Spinal cord (tissue), 10 donors: ENCODE results near the gene HLF. TPM values are rescaled to one million over a fixed set of nuclear protein-coding genes. Genes with fewer than 3 reads are reported as not detected.

Experiments
- DNase-seq, 6 donors: peaks; one replicate each; pipeline versions ENCODE4 v3.0.0 to v3.0.0-alpha.2; 2013 to 2015; ENCODE audit warnings: low spot score in 6 of 6, low read depth in 4 of 6
- H3K27ac ChIP-seq: one replicate; pipeline ENCODE4 v1.5.1; 2013; ENCODE audit warnings: low read depth, low read length, control low read depth
- H3K27me3 ChIP-seq: one replicate; pipeline ENCODE4 v1.6.1; 2013; ENCODE audit warnings: low read length; ENCODE audit not compliant: control insufficient read depth, insufficient read depth
- H3K36me3 ChIP-seq: one replicate; pipeline ENCODE4 v1.6.1; 2013; ENCODE audit warnings: low read length; ENCODE audit not compliant: control insufficient read depth, insufficient read depth
- H3K4me1 ChIP-seq: one replicate; pipeline ENCODE4 v1.6.1; 2013; ENCODE audit warnings: low read length; ENCODE audit not compliant: control insufficient read depth, insufficient read depth
- H3K4me3 ChIP-seq: one replicate; pipeline ENCODE4 v1.5.1; 2013; ENCODE audit warnings: low read depth, low read length, control low read depth
- H3K9me3 ChIP-seq: one replicate; pipeline ENCODE4 v1.6.1; 2013; ENCODE audit warnings: low read length; ENCODE audit not compliant: control insufficient read depth, insufficient read depth
- WGBS: methylation state at CpG from one replicate; pipeline ENCODE4 v1.1.5; 2013; ENCODE audit warnings: missing lambda C conversion rate; ENCODE audit not compliant: insufficient coverage; 5-methylcytosine and 5-hydroxymethylcytosine counted together
- polyA plus RNA-seq, 2 donors: library from polyadenylated mRNA; unstranded; fragments of 120-200 nt; gene quantifications; one replicate each; pipeline ENCODE4 v1.2.1, GENCODE V29; 2013; ENCODE audit not compliant: insufficient read length in 2 of 2
- total RNA-seq, 2 donors: library from RNA; depleted of rRNA in 1 of 2; stranded (reverse); fragments of 120-200 nt in 1 of 2; fragments of >200 nt in 1 of 2; gene quantifications; one replicate each; pipeline versions ENCODE4 v1.2.3 to v1.2.4, GENCODE V29; 2013 to 2014
- donor health status: healthy.

Gene HLF
- total and polyA plus RNA-seq, 4 donors, result 8.1 to 127 (median 31.6) TPM

GRCh38 chr17:55296699-55297098 is 31.9 kb downstream of the HLF start:
- H3K27ac ChIP-seq, result no peak overlapping the region
- 100% methylated on average over 1 of the region's 1 CpG for WGBS
- H3K4me3 ChIP-seq, result no peak overlapping the region
- no peaks in the 10 kb centered on the region for H3K36me3 ChIP-seq
- no peak for DNase-seq
- H3K9me3 ChIP-seq, result no peaks in the 10 kb centered on the region
- peaks cover 4% of the 10 kb centered on the region for H3K4me1 ChIP-seq
- no peaks in the 10 kb centered on the region for H3K27me3 ChIP-seq

DNA sequence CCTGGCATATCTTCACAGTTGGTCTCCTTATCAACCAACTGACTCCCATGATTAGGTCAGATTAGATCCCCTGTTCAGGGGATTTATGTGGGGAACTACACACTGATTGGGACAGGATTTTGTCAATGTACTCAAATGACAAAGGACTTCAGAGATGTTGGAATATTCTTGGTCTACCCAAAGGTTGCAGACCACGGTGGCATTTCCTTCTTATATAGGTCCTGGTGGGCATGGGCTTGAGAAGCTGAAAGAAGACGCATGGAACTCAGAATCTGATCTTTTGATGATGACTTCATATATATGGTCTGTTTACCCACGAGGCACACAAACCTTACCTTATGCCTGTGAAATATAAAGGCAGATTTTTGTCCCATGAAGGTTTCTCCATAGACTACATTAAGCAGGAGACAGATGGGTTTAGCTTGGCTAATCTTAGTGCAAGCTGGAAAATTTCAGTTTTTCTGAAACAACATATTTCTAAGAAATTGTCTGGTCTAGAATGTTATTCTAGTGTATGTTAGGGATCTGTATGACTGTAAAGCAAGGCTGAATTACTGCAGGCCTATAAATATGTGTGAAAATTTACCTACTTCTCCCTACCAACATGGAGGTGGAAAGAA is 33.5 kb downstream of the HLF start:
- H3K4me1 ChIP-seq, result peaks cover 4% of the 10 kb centered on the region
- H3K27me3 ChIP-seq, result no peaks in the 10 kb centered on the region
- no peak overlapping the region for H3K4me3 ChIP-seq
- 100% methylated on average over 1 of the region's 3 CpGs for WGBS
- no peaks in the 10 kb centered on the region for H3K36me3 ChIP-seq
- H3K27ac ChIP-seq, result no peak overlapping the region
- peak in 1 of 6 donors; percentile 69 for DNase-seq
- no peaks in the 10 kb centered on the region for H3K9me3 ChIP-seq

DNA sequence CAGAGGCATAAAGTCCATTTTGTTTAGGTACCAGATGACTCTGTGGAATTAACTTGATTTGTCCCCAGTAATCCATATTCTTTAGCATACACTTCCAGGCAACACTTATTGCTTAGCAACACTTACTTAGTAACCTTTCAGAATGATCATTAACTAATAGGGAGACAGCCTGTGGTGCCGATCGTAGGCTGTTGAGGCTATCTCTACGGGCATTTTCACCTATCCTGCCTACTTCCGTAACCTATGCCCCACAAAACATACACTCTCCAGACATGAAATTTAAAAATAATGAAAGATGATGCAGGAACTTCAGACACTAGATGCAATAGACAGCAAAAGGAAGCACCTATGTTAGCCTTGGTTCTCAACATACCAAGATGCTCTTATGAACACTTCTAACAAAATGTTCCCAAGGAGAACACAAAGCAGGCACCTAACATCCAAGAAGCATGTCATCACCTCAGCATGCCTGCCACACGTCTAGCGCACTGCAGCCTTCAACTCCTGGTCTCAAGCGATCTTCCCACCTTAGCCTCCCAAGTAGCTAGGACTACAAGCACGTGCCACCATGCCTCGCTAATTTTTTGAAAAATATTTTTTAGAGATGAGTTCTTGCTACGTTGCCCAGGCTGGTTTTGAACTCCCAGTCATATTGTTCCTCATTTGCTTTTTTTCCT is 34.5 kb downstream of the HLF start:
- 85% methylated on average over 3 of the region's 10 CpGs for WGBS
- H3K4me1 ChIP-seq, result peaks cover 4% of the 10 kb centered on the region

DNA sequence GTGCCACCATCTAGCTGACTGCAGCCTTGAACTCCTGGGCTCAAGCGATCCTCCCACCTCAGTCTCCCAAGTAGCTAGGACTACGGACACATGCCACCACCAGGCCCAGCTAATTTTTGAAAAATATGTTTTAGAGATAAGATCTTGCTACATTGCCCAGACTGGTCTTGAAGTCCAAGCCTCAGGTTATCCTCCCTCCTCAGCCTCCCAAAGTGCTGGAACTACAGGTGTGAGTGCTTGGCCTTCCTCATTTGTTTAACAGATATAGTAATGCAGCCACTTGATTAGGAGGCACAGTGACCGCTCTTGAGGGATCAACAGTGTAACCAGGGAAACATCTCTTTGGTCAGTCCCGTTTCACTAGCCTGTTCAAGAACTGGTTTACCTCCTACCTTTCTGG is 35.1 kb downstream of the HLF start:
- no peak overlapping the region for H3K4me3 ChIP-seq
- peaks cover 4% of the 10 kb centered on the region for H3K4me1 ChIP-seq
- WGBS, result 82% methylated on average over 2 of the region's 4 CpGs
- DNase-seq, result no peak
- no peaks in the 10 kb centered on the region for H3K9me3 ChIP-seq
- no peaks in the 10 kb centered on the region for H3K36me3 ChIP-seq
- H3K27me3 ChIP-seq, result no peaks in the 10 kb centered on the region
- no peak overlapping the region for H3K27ac ChIP-seq

More for the DNA sequence above, 34.5 kb downstream of the HLF start:
- Histone ChIP-seq H3K4me3 (no peak overlapping the region), H3K27me3 (no peaks in the 10 kb centered on the region), H3K27ac (no peak overlapping the region), H3K9me3 (no peaks in the 10 kb centered on the region), H3K36me3 (no peaks in the 10 kb centered on the region)
- peak in 1 of 6 donors; percentile 35 for DNase-seq

- H3K9me3 ChIP-seq, result no peaks in the 10 kb centered on the region
- peaks cover 7% of the 10 kb centered on the region for H3K4me1 ChIP-seq
- no peak overlapping the region for H3K27ac ChIP-seq
- H3K36me3 ChIP-seq, result no peaks in the 10 kb centered on the region
- H3K4me3 ChIP-seq, result no peak overlapping the region
- DNase-seq, result no peak
- H3K27me3 ChIP-seq, result no peaks in the 10 kb centered on the region
- WGBS, result 94% methylated on average over 6 of the region's 6 CpGs
These were observed 35.9 kb downstream of the HLF start for GRCh38 chr17:55300479-55301290.

DNA sequence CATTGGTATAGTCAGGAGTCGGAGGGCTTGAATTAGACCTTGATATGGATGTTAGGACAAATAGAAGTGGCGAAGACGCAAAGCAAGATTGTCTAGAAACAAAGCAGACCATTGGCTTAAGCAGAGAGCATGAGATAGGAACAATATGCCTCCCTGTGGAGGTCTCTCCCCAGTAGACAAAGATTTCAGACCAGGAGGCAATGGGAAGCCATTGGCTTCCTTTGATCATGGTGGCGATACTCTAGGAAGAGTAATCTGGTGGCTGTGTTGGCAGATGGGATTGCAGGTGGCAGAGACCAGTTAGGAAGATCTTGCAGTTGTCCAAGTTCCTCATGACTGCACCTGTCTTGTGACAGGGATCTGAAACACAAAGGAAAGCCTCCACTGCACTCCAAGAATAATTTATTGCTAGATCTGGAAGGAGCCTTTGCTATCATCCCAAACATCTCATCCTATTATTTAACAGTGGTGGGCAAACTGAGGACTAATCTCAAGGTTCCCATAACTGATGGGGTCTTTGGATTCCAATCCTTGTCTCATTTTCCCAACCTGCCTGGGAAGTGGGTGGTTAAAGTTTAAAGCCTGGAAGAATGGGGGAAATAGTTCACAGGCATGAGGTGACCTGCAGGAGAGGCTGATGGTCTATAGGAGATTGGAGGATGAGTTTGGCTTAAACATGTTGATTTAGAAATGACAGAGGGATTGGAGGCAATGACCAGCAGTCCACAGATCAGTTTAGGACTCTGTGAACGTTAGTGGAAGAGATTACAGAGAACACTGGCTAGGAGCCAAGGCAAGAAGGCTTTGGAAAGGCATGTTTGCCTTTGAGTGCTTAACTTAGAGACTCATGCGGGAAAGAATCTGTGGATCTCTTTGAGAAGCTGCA is 37.0 kb downstream of the HLF start:
- 78% methylated on average over 5 of the region's 6 CpGs for WGBS
- H3K27ac ChIP-seq, result no peak overlapping the region

DNA sequence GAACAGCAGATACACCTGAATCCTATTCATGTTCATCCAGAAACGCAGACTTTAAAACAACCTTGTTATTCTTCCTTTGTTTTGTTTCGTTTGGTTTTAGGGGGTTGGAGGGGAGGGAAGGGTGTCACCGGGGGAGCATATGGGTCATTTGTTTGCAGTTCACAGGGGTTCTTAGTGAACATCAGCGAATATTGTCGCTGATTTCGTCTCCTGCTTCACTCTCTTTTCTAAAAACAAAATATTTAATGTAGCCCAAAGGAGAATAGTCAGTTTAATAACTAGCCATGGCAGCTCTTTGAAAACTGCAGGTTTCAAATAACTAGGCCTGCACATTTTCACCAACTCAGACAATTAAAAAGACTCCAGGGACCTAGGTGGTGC is 37.6 kb downstream of the HLF start:
- Histone ChIP-seq H3K9me3 (no peaks in the 10 kb centered on the region), H3K4me1 (peaks cover 7% of the 10 kb centered on the region), H3K4me3 (no peak overlapping the region), H3K27ac (no peak overlapping the region), H3K27me3 (no peaks in the 10 kb centered on the region), H3K36me3 (no peaks in the 10 kb centered on the region)
- no CpG with 5 or more reads among the region's 6 CpGs for WGBS
- no peak for DNase-seq

More for the DNA sequence above, 37.0 kb downstream of the HLF start:
- DNase-seq, result peak in 2 of 6 donors; percentile 25 to 37
- H3K36me3 ChIP-seq, result no peaks in the 10 kb centered on the region
- H3K4me1 ChIP-seq, result peaks cover 7% of the 10 kb centered on the region
- no peaks in the 10 kb centered on the region for H3K9me3 ChIP-seq
- no peaks in the 10 kb centered on the region for H3K27me3 ChIP-seq
- no peak overlapping the region for H3K4me3 ChIP-seq

DNA sequence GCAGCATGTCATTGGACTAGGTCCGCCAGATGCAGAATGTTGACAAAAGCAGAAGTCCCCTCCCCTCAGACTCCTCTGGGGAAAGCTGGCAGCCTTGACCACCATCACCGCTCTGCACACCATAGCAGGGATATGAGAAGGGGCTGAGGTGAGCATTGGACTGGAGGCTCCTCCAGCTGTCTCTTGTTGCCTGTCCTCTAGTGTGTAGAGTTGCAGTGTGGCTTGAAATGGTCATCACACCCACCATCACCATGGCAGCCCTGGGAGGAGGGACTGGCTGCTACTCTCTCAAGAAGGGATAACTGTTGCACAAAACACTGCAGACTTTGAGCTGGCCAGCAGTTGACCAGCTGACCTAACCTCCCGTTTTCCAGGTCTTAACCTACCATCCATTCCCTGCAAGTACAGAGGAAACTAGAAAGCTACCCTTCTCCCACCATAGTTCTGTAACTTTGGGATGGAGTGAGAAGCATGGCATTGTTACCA is 38.3 kb downstream of the HLF start:
- peaks cover 7% of the 10 kb centered on the region for H3K4me1 ChIP-seq
- WGBS, result no CpG with 5 or more reads among the region's 3 CpGs
- H3K27ac ChIP-seq, result no peak overlapping the region

DNA sequence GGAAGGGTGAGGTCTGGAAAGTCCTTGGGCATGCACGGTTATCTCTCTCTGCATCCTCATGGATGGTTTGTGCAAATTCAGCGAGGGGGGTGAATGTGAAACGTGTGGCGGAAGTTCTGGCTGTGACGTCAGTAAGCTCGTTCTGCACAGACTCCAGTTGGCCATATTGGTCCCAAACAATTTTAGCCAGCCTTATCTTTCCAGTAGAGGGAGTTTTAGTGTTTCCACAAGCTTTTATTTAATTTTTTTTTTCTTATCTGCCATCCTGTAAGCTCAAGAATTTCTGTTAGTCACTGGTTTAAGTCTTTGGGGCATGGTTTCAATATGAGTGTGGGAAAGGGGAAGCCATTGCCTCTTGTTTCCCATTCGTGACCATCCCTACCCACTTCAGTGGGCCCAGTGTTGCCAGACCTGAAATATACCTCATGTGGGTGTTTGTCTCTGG is 39.0 kb downstream of the HLF start:
- Histone ChIP-seq H3K4me1 (peaks cover 7% of the 10 kb centered on the region), H3K27me3 (no peaks in the 10 kb centered on the region), H3K9me3 (no peaks in the 10 kb centered on the region), H3K36me3 (no peaks in the 10 kb centered on the region), H3K4me3 (no peak overlapping the region), H3K27ac (no peak overlapping the region)
- 85% methylated on average over 3 of the region's 7 CpGs for WGBS
- DNase-seq, result no peak

More for the DNA sequence above, 38.3 kb downstream of the HLF start:
- H3K4me3 ChIP-seq, result no peak overlapping the region
- no peaks in the 10 kb centered on the region for H3K36me3 ChIP-seq
- DNase-seq, result no peak
- no peaks in the 10 kb centered on the region for H3K27me3 ChIP-seq
- H3K9me3 ChIP-seq, result no peaks in the 10 kb centered on the region
